ENCODE measurements around the gene HTR3C.
A peak's percentile ranks its signal among the peaks of the same experiment; 100 is the strongest.
"Not testable (repeated sequence)": the region's sequence is repeated elsewhere in the genome, so short reads cannot be mapped to it uniquely, and the experiment has no call there.

HTR3C gene, protein sequence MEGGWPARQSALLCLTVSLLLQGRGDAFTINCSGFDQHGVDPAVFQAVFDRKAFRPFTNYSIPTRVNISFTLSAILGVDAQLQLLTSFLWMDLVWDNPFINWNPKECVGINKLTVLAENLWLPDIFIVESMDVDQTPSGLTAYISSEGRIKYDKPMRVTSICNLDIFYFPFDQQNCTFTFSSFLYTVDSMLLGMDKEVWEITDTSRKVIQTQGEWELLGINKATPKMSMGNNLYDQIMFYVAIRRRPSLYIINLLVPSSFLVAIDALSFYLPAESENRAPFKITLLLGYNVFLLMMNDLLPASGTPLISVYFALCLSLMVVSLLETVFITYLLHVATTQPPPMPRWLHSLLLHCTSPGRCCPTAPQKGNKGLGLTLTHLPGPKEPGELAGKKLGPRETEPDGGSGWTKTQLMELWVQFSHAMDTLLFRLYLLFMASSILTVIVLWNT

DNA sequence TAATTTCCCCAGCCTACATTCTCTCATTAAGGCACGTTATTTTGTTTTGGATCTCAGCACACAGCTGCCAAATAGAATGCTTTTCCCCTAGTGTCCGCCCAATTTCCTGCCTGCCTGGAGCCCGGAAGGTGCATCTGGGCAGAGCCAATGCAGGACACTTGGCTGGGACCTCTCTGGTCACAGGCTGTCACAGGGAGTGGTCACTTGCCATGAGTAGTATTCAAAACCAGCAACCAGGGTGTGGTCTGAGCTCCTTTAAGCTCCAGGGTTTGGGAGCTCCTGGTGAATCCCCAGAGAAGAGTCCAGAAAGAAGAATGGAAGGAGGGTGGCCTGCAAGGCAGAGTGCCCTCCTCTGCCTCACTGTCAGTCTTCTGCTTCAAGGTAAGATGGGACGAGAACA lies at the start of gene HTR3C:
HTR3C (plus strand) TSS at position 281 of the 400 bp plus-strand sequence; CDS start at position 315, 34 bp downstream.
- no peak for DNase-seq

DNA sequence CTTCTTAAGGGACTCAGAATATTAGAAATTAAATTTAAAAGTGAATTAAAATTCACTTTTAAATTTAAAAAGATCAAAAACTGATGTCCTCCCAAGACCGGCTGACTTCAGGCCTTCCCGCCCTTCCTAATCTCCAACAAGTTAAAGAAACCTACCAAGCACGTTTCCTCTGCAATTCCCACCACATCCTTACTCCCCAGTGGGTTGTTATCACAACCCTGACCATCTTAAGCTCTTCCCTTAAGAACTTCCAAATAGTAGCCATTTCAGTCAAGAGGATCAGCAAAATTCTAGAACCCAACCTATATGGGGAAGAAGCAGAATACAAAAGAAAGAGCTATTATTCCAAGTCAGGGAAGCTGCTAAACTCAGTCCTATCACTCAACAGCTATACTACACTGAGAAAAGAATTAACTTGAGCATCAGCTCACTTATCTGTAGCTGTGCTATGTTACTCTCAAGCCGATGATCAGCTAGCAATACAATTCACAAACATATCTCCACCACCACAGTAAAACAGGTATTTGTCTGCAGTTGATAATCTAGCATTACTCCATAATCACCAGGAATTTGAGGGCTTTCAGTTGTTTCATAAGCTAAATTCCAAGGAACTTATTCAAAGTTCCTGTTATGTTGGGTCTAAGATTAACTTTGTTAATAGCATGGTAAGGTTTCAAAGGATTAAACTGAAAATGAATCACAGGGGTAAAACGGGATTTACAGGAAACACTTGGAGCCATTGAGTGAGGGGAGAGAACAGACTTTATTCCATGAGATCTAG lies 49.5 kb upstream of the HTR3C start:
- DNase-seq: no peak

DNA sequence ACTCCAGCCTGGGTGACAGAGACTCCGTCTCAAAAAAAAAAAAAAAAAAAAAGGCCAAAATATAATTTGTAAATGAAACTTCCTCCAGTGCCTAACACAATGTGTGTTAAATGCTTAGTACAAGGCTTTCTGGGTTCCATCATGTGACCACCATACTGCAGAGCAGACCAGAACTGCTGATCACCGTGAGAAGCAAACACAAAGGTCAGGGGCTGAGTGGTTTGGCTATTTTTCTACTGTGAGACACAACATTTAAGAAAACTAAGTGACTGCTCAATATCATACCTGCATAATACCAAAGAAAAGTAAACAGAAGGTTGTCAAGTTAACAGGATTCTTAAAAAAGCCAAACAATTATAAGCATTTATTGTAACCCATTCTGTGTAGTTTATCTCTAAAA lies 48.4 kb upstream of the HTR3C start:
- no peak for DNase-seq

DNA sequence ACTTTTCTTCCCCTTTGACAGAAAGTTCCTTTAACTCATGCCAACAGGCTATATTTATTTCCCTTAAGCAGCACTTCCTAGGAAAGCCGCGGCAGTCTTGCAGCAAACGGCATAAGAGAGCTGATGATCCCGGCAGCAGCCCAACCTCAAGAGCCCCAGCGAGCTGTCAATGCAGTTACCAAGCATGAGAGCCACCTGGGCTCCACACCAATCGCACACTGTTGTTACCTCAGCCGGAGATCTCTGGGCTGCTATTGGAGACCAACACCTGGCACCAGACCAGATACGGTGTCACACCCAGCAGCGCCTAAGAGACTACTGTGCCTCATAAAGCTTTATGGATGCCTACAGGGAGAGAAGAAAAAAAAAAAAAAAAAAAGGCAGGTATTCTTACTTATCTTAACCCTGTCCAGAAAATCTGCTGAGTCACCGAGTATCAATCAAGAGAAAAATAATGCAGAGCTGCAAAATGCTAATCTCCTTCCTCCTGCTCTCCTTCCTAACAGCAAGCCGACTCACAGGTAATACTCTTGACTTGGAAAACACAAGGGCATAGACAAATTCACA lies 46.8 kb upstream of the HTR3C start:
- peak; percentile 94 for DNase-seq

DNA sequence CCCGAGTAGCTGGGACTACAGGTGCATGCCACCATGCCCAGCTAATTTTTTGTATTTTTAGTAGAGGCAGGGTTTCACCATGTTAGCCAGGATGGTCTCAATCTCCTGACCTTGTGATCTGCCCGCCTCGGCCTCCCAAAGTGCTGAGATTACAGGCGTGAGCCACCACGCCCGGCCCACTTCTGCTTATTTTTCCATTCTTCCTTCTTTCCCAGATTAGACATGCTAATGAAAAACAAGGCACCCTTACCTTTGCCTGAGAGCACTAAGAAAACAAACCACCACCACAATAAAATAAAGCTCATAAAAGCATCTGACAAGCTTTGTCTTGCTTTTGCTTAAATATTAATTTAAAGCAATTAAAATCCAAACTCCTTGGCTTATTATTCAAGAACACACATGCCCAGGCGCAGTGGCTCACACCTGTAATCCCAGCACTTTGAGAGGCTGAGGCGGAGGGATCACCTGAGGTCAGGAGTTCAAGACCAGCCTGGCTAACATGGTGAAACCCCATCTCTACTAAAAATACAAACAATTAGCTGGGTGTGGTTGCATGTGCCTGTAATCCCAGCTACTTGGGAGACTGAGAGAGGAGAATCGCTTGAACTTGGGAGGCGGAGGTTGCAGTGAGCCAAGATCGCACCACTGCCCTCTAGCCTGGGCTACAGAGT lies 45.6 kb upstream of the HTR3C start:
- DNase-seq: not testable (repeated sequence)

DNA sequence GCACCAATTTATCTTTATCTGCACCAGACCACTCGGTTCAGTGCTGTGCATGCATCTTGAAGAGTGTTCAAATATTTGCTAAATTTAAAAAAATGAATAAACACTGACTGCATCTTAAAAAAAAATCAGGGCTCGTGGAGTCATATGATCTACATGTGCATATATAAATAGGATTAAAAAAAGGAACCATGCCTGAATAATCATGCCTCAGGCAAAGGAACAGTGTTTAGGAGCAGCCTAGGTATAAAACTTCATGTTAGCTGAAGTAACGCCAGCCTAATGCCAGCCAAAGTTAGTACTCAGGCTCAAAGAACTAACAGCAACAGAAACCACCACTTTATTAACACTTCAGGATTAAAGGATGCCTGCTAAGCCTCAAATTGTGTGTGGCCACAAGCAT lies 44.7 kb upstream of the HTR3C start:
- no peak for DNase-seq

DNA sequence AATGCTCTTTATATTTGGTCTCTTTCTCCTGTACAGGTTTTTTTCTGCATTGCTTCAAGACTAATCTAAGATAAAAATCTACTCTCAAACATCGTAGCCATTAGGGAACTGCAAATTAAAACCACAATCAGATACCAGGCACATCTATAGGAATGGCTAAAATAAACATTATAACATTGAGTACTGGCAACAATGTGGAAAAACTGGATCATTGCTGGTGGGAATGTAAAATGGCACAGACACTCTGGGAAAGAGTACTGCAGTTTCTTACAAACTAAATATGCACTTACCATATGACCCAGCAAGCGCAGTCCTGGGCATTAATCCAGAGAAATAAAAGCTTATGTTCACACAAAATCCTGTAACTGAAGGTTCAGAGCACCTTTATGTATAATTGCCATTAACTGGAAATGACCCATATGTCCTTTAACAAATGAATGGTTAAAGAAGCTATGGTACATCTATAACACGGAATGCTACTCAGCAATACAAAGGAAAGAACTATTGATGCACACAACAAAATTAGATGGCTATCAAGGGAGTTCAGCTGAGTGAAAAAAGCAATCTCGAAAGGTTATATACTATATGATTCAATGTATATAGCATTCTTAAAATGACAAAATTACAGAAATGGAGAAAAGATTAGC lies 41.5 kb upstream of the HTR3C start:
- no peak for DNase-seq

DNA sequence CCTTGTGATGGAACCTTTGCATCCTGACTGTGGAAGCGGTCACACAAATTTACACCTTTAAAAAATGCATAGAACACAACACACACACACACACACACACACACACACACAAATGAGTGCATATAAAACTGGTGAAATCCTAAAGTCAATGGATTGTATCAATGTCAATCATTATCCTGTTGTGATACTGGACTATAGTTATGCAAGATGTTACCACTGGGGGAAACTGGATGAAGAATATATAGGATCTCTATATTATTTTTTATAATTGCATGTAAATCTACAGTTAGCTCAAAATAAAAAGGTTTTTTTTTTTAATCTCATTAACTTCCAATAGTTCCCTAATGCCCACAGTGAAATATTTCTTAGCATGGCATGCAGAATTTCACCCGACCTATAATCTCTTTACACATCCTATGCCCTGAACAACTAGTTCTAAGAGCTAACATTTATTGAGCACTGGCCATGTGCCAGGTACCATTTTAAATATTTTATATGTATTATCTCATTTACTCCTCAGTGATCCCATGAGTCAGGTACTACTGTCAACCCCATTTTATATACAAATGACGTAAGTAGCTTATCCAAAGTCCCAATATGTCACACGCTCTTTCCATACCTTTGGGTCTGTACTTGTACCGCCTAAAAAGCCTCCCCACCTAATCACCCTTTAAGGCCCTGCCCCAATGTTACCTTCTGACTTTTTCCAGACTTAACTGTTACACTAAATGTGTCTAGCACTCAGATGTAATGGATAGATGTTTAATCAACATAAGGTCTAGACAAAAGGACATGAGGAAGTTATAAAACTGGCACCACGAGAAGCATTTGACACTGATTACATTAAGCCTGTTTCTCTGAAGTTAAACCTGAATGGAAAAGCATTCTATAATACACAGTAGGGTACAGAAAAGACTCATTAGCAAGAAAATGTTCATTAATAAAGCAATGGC lies 40.6 kb upstream of the HTR3C start:
- DNase-seq: no peak

DNA sequence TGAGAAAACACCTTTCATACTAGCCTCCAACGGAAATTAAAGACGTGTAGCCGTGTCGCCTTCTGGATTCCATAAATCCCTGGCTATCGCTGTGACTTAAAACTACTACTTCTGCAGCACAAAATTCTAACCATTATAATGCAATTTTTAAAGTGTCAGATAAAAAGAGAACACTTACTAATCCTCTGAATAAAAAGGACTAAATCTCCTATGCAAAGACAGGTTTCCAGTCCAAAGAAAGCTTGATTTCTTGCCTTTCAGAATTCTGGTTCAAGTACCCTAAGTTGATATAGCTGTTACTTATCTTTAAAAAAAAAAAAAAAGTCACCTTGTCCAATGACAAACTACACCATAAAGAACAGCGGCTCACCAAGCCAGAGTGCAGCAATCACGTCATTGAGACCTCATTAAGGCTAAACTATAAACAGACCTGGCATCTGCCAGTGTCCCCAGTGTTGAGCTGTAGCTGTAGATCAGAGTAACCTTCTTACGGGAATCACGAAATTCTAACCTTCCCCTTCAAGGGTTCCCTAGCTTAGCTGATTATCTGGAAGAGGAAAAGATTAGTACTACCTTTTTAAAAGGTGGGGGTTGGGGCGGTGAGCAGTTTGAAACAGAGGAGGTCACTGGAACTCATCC lies 37.3 kb upstream of the HTR3C start:
- DNase-seq: peak; percentile 74

DNA sequence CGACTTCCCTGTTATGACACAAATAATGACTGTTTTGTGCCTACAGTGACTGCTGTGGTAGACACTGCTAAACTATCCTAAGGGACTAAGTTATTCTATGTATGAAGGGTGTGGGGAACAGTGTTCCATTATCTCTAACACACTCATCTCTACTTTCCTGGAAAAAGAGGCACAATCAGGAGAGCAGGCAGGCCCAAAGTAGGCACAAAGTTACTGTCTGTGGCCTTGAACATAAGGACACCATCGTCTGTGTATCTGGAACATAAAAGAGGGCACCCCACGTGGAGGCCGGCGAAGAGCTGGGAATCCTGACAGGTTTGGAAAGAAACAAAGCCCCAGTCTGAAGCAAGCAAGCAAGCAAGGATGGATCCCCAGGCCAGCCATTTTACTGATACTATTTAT lies 36.7 kb upstream of the HTR3C start:
- no peak for DNase-seq

DNA sequence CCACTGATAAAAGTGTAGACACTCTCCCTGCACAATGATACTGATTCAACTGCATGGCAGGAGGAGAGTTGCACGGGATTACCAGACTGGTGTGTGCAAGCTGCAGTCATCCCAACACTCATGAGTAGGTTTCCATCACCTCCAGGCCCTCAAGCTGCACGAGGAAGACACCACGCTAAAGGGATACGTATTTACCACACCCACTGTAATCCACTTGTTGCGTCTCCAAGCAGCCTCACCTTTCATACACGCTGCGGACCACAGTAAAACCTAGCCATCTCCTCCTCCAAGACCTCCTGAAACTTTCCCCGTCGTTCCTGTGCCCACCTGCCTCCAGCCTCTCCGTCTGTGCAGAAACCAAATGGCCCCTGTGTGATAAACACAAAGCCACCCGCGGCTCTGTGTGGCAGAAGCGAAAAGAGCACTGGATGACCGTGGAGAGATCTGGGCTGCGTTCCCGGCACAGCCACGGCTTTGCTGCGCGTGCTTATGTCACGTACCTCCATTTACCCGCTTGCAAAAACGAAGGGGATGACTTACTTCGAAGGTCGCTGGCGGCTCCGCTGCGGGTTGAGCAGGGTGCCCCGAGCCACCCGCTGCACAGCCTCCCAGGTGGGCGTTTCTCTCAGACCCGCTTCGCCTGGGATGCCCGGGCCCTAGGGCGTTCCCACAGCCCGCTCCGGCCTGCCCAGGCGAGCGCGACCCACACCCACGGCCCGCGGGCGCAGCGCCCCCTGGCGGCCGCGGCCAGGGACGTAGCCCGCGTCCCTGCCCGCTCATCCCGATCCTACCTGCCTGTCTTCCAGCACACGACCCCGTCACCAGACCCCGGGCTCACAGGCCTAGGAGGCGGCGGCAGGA lies 35.8 kb upstream of the HTR3C start:
- DNase-seq: no peak

DNA sequence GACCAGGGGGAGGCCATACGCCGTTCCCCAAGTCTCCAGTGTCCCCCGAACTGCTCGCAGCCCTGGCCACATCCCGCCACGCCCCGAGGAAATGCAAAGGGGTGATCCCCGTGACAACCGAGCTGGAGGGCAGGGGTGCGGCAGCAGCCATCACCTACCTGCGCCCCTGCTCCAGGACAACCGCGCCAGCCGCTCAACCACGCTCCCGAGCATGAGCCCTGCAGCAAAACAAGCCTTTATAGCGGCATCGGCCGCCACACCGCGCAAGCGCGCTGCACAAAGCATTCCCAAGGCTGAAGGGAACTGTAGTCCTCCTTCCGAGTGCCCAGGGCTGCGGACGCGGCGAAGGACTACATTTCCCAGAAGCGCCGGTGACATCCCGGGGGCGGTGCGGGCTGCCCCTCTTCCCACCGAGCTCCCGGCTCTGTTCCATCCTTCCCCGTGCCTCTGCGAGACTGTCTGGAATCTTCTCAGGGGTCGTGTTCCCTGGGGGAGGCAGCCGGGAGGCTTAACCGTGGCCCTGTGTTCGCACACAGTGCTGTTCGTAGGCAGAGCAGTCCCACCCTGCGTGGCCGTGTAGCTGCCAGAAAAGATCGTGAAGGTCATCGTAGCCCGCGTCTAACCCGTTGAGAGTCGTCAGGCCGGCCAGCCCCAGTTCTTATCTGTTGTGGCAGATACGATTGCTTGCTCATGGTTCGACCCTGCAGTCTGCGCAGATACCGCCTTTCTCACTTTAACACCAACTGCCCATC lies 35.0 kb upstream of the HTR3C start, which contains the start of gene ABCC5:
ABCC5 (minus strand) TSS at position 213 of the 752 bp plus-strand sequence. CDS start 3,492 bp downstream, outside the sequence.
- DNase-seq: peak; percentile 97

DNA sequence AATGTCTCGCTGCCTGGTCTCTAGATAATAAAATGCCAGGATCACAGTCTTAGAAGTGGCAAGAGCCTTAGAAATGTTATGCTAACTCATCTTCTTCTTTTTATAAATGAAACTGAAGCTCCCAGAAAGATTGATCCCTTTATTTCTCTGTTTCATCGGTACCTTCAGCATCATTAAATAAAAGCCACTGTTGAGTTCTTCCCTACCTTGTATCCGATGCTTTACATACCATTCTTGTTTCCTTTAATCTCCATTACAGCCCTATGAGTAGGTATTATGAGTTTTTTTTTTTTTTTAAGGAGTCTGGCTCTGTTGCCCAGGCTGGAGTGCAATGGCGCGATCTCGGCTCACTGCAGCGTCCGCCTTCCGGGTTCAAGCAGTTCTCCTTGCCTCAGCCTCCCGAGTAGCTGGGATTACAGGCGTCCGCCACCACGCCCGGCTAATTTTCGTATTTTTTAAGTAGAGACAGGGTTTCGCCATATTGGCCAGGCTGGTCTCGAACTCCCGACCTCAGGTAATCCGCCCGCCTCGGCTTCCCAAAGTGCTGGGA lies 34.3 kb upstream of the HTR3C start:
- no peak for DNase-seq

DNA sequence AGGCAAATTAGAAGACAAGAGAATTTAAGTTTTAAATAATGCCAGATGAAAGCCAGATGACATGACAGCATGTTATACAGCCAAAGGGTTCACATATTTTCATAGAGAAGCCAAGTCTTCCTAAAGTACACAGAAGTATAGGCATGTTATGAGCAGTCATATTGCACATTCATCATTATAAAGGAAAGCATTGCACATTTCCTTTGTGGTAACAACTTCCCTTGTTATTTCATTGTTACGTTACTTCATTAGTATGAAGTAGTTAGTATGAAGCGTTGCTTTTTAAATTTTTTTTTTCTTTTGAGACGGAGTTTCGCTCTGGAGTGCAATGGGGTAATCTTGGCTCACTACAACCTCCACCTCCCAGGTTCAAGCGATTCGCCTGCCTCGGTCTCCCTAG lies 30.5 kb upstream of the HTR3C start:
- DNase-seq: no peak

DNA sequence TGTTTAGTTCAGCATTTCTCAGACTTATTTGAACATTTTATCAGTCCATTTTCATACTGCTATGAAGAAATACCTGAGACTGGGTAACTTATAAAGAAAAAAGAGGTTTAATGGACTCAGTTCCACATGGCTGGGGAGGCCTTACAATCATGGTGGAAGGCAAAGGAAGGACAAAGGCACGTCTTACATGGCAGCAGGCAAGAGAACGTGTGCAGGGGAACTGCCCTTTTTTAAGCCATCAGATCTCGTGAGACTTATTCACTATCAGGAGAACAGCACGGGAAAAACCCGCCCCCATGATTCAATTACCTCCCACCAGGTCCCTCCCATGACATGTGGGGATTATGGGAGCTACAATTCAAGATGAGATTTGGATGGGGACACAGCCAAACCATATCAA lies 27.6 kb upstream of the HTR3C start:
- not testable (repeated sequence) for DNase-seq

DNA sequence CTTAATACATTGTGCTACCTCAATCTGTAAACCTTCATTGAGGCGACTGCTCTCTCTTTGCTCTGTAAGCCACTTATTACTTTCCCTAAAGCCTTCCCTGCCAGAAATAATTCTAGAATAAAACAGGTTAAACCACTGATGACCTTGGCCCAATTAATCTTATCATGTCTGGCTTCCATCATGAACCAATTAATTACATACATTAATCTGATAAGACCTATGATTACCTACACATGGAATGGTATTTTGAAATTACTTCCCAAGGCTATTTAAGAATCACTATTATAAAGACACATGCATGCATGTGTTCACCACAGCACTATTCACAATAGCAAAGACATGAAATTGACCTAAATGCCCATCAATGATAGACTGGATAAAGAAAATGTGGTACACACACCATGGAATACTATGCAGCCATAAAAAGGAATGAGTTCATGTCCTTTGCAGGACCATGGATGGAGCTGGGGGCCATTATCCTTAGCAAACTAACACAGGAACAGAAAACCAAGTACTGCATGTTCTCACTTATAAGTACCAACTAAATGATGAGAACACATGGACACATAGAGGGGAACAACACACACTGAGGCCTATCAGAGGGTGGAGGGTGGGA lies 24.5 kb upstream of the HTR3C start:
- DNase-seq: not testable (repeated sequence)

DNA sequence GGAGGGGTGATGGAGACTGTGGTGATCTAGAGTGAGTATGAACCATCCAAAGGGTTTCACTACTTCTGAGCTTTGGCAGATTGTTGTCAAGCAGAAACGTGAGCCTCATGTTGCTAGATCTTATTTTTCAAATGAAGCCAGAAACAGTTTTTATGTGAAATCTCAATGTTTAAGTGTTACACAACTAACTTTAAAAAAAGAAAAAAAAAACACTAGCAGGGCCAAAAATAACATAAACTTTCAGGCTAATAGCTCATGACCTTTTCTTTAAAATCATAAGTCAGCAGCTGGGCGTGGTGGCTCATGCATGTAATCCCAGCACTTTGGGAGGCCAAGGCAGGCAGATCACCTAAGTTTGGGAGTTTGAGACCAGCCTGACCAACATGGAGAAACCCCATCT lies 23.4 kb upstream of the HTR3C start:
- DNase-seq: no peak

DNA sequence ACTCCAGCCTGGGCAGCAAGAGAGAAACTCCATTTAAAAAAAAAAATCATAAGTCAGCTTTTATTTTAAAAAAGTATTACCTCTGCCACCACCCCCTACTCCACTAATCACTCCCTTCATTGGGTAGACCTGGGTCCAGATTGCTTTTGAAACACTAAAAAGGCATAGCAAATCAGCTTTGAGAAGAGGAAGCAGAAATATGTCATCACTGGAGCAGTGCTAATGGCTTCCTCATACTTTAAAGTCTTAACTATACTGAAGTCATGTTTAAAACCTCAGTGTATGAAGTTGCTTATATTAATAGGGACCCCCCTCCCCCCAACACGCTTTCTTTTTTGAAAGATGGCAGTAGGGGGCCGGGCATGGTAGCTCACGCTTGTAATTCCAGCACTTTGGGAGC lies 22.3 kb upstream of the HTR3C start:
- DNase-seq: no peak

Data from DMS 273 treated with DMSO at 0.1 percent for 48 hours (cell line).